Measurements from ENCODE around the gene CITED2.

GRCh38 chr6:139402876-139403386 lies 28.5 kb upstream of the CITED2 start:
- no peak for TF ChIP-seq YY1 (IDR thresholded peaks at IDR 0.05; ENCODE audit: insufficient read depth, insufficient read length)
- TF ChIP-seq ZNF274 (IDR thresholded peaks at IDR 0.05; ENCODE audit: low read depth, low read length): no peak
- no peak for TF ChIP-seq SUZ12 (IDR thresholded peaks at IDR 0.05; ENCODE audit: extremely low read depth, insufficient read depth, insufficient read length)

Measured in NT2/D1 (cell line).